MM.1S (cell line): ENCODE data around the gene CCDC127.

Experiments used
- EZH2 ChIP-seq: fragments of 300-600 bp; sonication (generic); optimal IDR thresholded peaks from 2 replicates; pipeline ENCODE3; 2017; ENCODE audit warnings: low read depth, mild to moderate bottlenecking, antibody characterized with exemption, low read length, mixed read lengths
- EZH2phosphoT487 ChIP-seq: fragments of 300-600 bp; sonication (generic); IDR thresholded peaks from 2 replicates; pipeline ENCODE4 v1.6.1; 2018; ENCODE audit warnings: antibody characterized with exemption, low read length
- TF ChIP-seq, protein P1 (sequence below): fragments of 300-600 bp; sonication (generic); IDR thresholded peaks from 2 replicates; pipeline ENCODE4 v1.5.1; 2016; ENCODE audit warnings: antibody characterized with exemption, low read length, mixed read lengths

DNA sequence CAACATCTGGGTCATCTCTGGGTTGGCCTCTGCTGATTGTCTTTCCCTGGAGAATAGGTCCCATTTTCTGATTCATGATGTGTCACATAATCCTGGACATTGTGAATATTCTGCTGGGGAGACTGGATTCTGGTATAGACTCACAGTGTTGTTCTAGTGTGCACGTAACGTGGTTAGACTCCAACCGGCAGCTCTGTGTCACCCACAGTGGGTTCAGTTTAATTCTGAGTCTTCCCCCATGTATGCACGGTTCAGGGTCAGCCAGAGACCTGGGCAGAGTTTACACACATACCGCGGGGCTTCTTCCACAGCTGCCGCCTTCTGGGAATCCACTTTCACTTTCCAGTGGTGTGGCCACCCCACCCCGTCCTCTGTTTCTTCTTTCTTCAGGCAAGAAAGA is 64.7 kb downstream of the CCDC127 start:
- TF ChIP-seq, protein P1, sequence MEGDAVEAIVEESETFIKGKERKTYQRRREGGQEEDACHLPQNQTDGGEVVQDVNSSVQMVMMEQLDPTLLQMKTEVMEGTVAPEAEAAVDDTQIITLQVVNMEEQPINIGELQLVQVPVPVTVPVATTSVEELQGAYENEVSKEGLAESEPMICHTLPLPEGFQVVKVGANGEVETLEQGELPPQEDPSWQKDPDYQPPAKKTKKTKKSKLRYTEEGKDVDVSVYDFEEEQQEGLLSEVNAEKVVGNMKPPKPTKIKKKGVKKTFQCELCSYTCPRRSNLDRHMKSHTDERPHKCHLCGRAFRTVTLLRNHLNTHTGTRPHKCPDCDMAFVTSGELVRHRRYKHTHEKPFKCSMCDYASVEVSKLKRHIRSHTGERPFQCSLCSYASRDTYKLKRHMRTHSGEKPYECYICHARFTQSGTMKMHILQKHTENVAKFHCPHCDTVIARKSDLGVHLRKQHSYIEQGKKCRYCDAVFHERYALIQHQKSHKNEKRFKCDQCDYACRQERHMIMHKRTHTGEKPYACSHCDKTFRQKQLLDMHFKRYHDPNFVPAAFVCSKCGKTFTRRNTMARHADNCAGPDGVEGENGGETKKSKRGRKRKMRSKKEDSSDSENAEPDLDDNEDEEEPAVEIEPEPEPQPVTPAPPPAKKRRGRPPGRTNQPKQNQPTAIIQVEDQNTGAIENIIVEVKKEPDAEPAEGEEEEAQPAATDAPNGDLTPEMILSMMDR: no peak
- TF ChIP-seq EZH2 (no peak), EZH2phosphoT487 (no peak)
